NOMO-1 treated with DMSO at 0.1 percent for 48 hours (cell line): ENCODE data around the gene RASGRP2.

ENCODE experiments used
- DNase-seq: peaks from one replicate; lab custom pipeline; 2025; ENCODE audit not compliant: unreplicated experiment; lab: John Stamatoyannopoulos, UW

The RASGRP2 gene

GRCh38 chr11:64743591-64744543 is at the start of gene RASGRP2:
RASGRP2 (minus strand) TSS chr11:64744142; CDS start chr11:64742866, 1,276 bp downstream.
- peak; percentile 74 for DNase-seq

GRCh38 chr11:64792482-64792881 is 48.5 kb upstream of the RASGRP2 start:
- DNase-seq: no peak

- DNase-seq: no peak
Observed at GRCh38 chr11:64791781-64792291, 47.9 kb upstream of the RASGRP2 start.

DNA sequence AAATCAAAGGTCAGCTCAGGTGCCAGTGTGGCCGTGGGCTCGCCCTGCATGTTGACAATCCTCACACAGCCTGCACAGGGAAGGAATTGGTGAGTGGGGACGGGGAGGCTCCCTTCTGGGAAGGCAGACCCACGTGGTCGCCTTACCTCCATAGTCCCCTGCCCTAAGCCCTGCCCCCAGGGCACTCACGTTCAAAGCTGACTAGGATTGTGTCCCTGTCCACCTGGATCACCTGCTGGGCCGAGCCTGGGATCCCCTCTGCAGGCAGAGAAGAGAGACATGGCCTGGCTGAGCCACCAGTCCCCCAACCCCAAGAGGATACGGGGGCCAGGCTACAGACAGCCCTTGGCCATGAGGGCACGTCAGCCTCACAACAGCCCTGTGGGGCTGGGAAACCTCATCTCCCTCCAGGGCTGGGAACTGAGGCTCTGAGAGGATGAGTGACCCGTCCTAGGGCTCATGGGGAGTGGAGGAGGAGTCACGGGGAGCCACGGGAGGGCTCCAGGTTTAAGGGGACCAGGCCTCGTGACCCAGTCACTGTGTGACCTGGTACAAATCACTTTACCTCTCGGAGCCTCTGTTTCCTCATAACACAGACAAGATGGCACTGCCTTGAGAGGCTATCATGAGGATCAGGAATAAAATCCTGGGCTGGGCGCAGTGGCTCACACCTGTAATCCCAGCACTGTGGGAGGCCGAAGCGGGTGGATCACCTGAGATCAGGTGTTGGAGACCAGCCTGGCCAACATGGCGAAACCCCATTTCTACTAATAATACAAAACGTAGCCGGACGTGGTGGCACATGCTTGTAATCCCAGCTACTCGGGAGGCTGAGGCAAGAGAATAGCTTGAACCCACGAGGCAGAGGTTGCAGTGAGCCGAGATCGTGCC is 46.5 kb upstream of the RASGRP2 start:
- DNase-seq: no peak

DNA sequence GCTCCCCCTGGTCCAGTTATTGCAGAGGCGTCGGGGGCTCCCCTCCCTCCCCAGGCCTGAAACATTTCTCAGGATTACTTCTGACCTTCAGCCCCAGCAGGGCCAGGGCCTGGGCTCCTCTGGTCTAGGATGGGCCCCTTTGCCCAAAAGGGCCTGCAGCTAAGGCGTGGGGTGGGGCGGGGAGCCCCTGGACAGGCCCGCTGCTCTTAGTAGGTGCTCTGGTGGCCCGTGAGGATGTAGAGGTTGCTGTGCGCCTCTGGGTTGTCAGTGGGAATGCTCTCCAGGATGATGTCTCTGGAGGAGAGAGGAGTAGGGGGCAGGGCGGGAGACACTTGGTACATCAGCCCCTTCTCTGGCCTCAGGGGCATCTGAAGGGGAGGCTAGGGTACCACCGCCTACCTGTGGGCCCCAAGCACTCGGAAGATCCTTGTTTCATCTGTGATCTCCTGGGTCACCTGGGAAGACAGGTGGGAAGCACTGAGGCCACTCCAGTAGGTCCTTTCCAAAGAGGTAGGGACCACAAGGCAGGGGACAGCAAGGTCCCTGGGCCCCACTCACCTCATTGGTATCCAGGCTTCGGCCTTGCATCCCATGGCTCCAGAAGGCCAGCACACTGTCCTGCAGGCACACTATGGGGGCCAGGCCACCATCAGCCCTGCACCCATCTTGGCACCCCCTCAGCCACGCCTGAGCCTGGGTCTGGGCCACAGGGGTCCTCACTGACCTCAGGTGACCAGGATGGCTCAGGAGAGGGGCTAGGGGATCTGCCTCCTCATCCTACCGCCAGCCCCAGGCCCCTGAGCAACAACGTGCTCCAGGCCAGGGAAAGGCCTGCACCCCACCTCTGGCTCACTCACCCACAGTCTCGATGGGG is 45.6 kb upstream of the RASGRP2 start:
- no peak for DNase-seq

DNA sequence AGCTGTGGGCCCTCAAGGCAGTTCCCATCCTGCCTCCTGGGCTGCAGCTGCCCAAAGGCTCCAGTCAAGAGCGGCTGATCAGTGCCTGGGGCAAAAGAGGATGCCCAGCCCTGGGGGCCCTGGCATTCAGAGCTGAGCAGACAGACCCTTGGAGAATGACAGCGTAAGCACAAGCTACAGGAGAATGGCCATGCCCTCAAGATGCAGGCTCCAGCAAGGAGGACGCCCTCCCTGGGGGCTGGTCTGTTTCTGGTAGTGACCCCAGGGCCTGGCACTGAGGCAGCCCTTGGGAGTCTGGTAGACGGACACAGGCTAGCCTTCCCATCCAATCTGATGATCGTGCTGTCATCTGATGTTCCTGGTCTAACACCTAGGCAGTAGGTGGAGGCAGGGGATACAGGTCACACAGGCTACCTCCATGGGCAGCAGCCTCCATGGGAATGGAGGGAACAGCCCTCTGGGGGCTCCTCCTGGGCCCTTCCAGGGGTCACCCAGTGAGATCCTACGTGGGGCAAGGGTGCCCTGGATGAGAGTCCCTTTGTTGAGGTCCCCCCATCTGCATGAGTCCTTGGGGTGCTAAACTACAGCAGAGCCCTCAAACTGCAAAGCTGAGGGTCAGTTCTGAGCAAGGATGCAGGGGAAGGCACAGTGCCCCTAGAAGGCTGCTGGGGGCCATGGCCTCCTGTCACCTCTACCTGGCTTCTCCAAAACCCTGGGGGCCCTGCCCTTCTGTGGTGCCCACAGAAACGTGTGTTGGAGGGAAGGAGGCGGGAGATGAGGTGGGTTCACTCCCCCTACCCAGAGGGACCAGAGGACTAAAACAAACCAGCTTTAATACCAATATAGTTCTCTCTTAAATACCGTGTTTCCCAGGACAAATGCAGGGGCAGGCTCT is 44.6 kb upstream of the RASGRP2 start:
- DNase-seq: no peak

DNA sequence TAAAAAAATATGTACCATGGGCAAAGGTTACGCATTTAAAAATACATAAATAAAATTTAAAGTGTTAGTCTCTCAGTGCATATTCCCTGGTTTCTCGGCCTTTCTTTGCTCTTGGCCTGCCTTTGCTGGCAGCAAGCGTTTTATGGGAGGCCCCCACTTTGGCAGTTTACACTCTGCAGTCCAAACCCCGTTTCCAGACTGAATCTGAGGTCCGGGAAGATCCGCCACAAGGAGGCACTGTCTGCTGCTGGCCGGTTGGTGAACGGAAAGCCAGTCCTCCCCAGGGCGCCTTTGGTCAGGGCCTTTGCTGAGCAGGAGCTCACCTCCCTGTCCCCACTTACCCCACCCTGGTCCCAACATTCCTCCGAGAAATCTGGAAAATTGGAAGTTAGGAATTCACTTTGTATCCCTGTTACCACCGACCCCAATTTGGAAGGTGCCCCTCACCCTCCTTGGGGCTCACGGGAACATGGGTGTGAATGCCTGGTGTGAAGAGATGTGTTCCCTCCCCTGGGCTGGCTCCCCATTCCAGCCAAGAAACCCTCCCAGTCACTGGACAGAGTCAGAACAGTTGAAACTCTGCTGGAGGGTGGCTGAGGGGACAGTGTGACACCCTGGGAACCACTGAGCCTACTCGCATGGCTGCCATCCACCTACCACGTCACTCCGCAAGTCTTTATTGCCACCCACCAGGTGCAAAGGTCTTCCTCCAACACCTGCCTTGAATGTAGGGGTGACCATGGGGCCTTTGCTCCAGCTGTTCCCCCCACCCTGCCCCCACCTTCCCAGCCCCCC is 43.8 kb upstream of the RASGRP2 start:
- DNase-seq: peak; percentile 39

- no peak for DNase-seq
Observed at GRCh38 chr11:64786308-64786707, 42.4 kb upstream of the RASGRP2 start.

DNA sequence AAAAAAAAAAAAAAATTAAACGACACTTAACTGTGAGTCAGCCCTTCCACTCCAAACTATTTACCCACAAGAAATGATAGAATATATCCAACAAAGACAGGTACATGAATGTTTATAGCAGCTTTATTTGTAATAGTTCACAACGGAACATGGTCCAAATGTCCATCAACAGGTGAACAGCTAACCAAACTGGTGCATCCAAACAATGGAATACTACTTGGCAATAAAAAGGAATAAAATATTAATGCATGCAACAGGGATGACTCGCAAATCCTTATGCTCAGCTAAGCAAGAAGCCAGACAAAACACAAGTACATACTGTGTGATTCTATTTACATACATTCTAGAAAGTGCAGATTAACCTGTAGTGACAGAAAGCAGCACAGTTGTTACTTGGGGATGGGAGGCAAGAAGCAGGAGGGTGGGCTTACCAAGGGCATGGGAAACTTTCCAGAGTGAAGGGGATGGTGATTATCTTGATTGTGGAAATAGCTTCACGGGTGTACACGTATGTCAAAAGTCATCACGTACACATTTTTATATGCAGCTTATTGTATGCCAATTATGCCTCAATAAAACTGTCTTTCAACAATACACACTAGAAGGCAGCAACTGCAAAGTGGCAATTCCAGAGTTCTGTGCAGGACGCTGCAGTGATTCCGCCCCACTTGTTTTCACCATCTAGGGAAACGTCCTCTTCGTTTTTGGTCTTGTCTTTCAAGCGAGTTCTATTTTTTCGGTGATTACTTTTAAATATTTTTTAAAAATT is 41.1 kb upstream of the RASGRP2 start:
- DNase-seq: no peak

DNA sequence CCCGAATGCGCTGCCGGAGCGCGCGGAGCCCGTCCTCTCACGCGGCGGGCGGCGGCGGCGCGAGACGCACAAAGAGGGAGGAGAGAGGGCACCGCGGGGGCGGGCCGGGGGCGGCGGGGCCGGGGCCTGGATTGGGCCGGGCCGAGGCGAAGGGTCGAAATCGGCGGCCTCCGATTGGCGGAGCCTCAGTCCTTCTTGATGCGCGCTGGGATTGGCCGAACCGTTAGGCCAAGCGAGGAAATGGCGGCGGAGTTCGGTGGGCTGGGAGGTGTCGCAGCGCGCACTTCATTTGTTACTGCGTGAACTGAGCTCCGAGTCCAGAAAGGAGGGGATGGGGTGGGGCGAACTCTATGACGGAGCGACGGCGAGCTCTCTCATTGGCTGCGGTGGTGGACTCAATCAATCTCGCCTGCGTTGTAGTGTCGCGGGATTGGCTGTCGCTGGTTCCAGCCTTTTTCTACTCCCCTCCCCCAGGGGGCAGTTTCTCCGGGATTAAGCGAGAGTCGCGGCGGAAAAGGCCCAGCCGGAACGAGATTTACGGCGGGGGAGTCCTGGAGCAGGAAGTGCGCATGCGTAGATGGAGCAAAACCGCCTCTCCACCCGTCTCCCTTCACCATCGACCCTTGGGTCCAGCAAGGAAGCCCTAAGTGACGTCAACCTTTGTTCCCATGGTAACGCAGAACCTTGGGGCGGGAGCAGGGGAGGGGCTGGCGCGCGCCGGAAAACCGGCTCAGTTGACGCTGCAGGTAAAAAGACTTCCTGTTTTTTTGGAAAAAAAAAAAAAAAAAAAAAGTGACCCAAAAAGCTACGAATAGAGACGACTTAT is 34.7 kb upstream of the RASGRP2 start, which contains the start of gene SF1:
TSS of gene SF1 (minus strand) at position 70 of the 826 bp plus-strand sequence. CDS start 150 bp downstream, outside the sequence.
- peak; percentile 100 for DNase-seq

DNA sequence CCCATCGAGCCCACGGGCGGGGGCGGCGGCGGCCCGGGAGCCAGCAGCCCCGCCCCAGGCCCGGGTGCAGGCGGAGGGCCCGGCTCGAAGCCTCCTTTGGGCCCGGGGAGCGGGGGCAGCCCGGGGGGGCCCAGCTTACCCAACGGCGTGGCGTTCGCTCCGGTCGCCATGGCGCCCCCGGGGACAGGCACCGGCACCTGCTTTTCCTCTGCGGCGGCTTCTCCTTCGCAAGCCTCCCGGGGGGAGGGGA is 34.2 kb upstream of the RASGRP2 start:
- DNase-seq: no peak

GRCh38 chr11:64777449-64778222 is 33.7 kb upstream of the RASGRP2 start:
- DNase-seq: peak; percentile 67

GRCh38 chr11:64776875-64777274 is 32.9 kb upstream of the RASGRP2 start:
- DNase-seq: no peak

GRCh38 chr11:64776425-64776824 is 32.5 kb upstream of the RASGRP2 start:
- no peak for DNase-seq

GRCh38 chr11:64774144-64774543 is 30.2 kb upstream of the RASGRP2 start:
- no peak for DNase-seq

- peak; percentile 61 for DNase-seq
Observed at GRCh38 chr11:64772303-64773018, 28.5 kb upstream of the RASGRP2 start.
